ENCODE results near the gene HGD.

- TF ChIP-seq, protein P1, sequence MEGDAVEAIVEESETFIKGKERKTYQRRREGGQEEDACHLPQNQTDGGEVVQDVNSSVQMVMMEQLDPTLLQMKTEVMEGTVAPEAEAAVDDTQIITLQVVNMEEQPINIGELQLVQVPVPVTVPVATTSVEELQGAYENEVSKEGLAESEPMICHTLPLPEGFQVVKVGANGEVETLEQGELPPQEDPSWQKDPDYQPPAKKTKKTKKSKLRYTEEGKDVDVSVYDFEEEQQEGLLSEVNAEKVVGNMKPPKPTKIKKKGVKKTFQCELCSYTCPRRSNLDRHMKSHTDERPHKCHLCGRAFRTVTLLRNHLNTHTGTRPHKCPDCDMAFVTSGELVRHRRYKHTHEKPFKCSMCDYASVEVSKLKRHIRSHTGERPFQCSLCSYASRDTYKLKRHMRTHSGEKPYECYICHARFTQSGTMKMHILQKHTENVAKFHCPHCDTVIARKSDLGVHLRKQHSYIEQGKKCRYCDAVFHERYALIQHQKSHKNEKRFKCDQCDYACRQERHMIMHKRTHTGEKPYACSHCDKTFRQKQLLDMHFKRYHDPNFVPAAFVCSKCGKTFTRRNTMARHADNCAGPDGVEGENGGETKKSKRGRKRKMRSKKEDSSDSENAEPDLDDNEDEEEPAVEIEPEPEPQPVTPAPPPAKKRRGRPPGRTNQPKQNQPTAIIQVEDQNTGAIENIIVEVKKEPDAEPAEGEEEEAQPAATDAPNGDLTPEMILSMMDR (conservative IDR thresholded peaks at IDR 0.05) = no peak
- TF ChIP-seq ZFX (IDR thresholded peaks at IDR 0.05) = no peak
Observed at GRCh38 chr3:120622457-120622856, 59.6 kb downstream of the HGD start.
